Upper lobe of right lung (tissue), 1 donor: Measurements from ENCODE around the gene TBX15. TPM values are rescaled to one million over a fixed set of nuclear protein-coding genes. Genes with fewer than 3 reads are reported as not detected.

Source experiments
- ATAC-seq: fragments of 200-7000 bp; cut with Tn5 transposase; one replicate; pipeline ENCODE4 v1.9.1; 2020; ENCODE audit warnings: mild to moderate bottlenecking, moderate library complexity
- DNase-seq: peaks from one replicate; pipeline ENCODE4 v3.0.0-alpha.2; 2020
- H3K27ac ChIP-seq: fragments of 200-600 bp; one replicate; pipeline ENCODE4 v1.8.0; 2022
- H3K27me3 ChIP-seq: fragments of 200-600 bp; one replicate; pipeline ENCODE4 v1.8.0; 2022; ENCODE audit warnings: mild to moderate bottlenecking
- H3K36me3 ChIP-seq: fragments of 200-600 bp; one replicate; pipeline ENCODE4 v1.8.0; 2022
- H3K4me1 ChIP-seq: fragments of 200-600 bp; one replicate; pipeline ENCODE4 v1.8.0; 2022
- H3K4me3 ChIP-seq: fragments of 200-600 bp; one replicate; pipeline ENCODE4 v1.8.0; 2022; ENCODE audit warnings: mild to moderate bottlenecking
- H3K9me3 ChIP-seq: fragments of 200-600 bp; one replicate; pipeline ENCODE4 v1.8.0; 2022
- intact Hi-C: fragments of 100-400 bp; cut with DNase I; formaldehyde crosslinking; loops from one replicate; pipeline ENCODE4 v1.11.0; 2022
- total RNA-seq: library from RNA; stranded (reverse); fragmentation: NEBNext Ultra II Directional; extraction: Animal tissue kit (Norgen Biotek cat#: 25700); gene quantifications from one replicate; pipeline ENCODE4 v1.2.1, GENCODE V29; 2021
- TF ChIP-seq, protein P1 (sequence below): fragments of 200-600 bp; IDR thresholded peaks from one replicate; pipeline ENCODE4 v1.8.0; 2022; ENCODE audit warnings: antibody characterized with exemption
- donor health status: DM: no; HTN: yes; CAD: no; lungs with severe emphysema.

The TBX15 gene
- total RNA-seq, 1 donor from 2014 or later: 0.64 TPM

DNA sequence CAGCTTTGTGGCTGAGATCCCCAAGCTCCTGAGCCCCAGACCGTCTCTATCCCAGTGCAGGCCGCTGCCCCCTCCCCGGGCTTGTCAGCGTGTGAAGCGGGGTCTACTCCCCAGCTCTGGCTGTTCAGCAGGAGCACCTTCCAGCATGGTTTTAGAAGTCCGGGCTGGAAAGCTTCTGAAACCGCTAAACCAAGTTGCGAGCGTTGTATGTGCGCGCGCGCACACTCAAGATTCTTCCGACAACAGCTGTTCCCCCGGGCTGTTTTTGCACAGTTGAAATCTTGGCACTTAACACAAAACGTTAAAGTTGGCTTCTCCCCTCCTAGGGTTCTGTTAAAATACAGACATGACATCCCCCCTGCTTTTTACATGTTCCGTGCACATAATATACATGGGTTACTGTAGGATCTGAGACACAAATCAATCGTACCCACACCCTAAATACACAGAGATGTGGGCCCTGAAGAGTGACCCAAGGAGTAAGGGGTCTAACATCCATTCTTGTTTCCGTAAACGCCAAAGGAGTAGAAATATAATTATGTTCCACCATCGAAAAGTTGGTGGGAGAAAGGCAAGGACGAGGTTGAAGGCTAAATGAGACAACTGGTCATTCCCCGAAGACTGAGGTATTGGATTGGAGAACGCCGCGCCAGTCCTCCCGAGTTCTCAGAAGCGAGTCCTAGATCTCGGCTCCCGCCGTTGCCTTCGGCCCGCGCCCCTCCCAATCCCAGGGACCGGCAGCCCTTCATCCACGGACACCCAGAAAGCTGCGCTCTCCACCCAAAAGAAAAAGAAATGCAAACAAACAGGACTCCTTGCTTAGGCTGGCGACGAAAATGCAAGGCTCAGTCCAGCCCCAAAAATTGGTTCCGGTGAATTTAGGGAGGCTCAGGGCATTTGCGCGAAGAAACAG is 1.3 kb downstream of the TBX15 start:
- Histone ChIP-seq H3K36me3 (no peaks in the 10 kb centered on the region), H3K4me3 (peak overlapping the region; percentile 39), H3K27ac (no peak overlapping the region), H3K27me3 (peaks cover 100% of the 10 kb centered on the region), H3K4me1 (peaks cover 6% of the 10 kb centered on the region), H3K9me3 (no peaks in the 10 kb centered on the region)
- no peak for ATAC-seq
- TF ChIP-seq, protein P1, sequence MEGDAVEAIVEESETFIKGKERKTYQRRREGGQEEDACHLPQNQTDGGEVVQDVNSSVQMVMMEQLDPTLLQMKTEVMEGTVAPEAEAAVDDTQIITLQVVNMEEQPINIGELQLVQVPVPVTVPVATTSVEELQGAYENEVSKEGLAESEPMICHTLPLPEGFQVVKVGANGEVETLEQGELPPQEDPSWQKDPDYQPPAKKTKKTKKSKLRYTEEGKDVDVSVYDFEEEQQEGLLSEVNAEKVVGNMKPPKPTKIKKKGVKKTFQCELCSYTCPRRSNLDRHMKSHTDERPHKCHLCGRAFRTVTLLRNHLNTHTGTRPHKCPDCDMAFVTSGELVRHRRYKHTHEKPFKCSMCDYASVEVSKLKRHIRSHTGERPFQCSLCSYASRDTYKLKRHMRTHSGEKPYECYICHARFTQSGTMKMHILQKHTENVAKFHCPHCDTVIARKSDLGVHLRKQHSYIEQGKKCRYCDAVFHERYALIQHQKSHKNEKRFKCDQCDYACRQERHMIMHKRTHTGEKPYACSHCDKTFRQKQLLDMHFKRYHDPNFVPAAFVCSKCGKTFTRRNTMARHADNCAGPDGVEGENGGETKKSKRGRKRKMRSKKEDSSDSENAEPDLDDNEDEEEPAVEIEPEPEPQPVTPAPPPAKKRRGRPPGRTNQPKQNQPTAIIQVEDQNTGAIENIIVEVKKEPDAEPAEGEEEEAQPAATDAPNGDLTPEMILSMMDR: no peak
- DNase-seq: no peak
- intact Hi-C loops: no loop called here

GRCh38 chr1:118985640-118986554 is 2.2 kb downstream of the TBX15 start:
- peaks cover 6% of the 10 kb centered on the region for H3K4me1 ChIP-seq
- DNase-seq (no peak), ATAC-seq (no peak)
- H3K27me3 ChIP-seq: peaks cover 98% of the 10 kb centered on the region
- no peak overlapping the region for H3K4me3 ChIP-seq
- H3K9me3 ChIP-seq: no peaks in the 10 kb centered on the region
- no peak overlapping the region for H3K27ac ChIP-seq
- H3K36me3 ChIP-seq: no peaks in the 10 kb centered on the region
- TF ChIP-seq, protein P1: no peak
- intact Hi-C loops: no loop called here

- H3K27me3 ChIP-seq: peaks cover 98% of the 10 kb centered on the region
- no peak for DNase-seq
- H3K4me1 ChIP-seq: peaks cover 6% of the 10 kb centered on the region
Observed at GRCh38 chr1:118984722-118985639, 3.2 kb downstream of the TBX15 start.

DNA sequence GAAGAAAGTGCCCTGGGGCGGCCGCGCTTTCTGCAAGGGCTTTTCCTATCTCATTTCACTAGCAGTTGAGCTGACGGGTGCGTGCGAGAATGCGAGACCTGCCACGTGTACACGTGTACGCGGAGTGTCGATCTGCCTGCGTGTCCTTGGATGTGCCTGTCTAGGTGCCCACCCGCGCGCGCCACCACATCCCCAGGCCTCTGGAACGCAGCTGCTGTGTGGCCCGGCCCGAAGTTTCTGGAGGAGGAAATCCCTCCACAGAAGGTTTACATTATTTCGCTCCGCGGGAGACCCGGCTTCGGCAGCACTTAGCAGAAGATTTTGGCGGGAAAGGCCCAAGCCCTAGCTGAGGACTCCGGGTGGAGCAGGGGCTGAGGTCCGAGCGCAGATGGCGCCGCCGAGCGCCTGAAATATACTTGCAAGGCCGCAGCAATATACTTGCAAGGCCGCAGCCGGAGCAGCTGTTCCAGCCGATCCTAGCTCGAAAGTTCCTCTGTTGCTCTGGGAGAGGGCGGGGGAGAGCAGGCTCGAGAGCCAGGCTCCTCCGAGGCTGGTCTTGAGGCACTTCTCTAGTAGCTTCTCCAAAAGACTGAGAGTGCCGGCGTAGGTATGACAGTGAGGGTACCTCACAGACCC is 3.9 kb downstream of the TBX15 start:
- peak overlapping the region; percentile 36 for H3K4me3 ChIP-seq
- DNase-seq (no peak), ATAC-seq (peak; percentile 58)
- TF ChIP-seq, protein P1: no peak
- peaks cover 98% of the 10 kb centered on the region for H3K27me3 ChIP-seq
- H3K4me1 ChIP-seq: peaks cover 10% of the 10 kb centered on the region
- intact Hi-C loops: no loop called here
- H3K27ac ChIP-seq: no peak overlapping the region
- no peaks in the 10 kb centered on the region for H3K36me3 ChIP-seq
- no peaks in the 10 kb centered on the region for H3K9me3 ChIP-seq

More at GRCh38 chr1:118984722-118985639, 3.2 kb downstream of the TBX15 start:
- no peak overlapping the region for H3K27ac ChIP-seq
- H3K4me3 ChIP-seq: peak overlapping the region; percentile 36
- TF ChIP-seq, protein P1: no peak
- H3K36me3 ChIP-seq: no peaks in the 10 kb centered on the region
- no peaks in the 10 kb centered on the region for H3K9me3 ChIP-seq
- no peak for ATAC-seq
- intact Hi-C loops: no loop called here
